HG02885 (cell line): ENCODE results near the gene GJB4.
"Not testable (repeated sequence)": the region's sequence is repeated elsewhere in the genome, so short reads cannot be mapped to it uniquely, and the experiment has no call there.

ENCODE experiments used
- ATAC-seq: cut with Tn5 transposase; IDR thresholded peaks from one replicate; pipeline ENCODE4 v1.9.1; 2021; ENCODE audit warnings: mild to moderate bottlenecking; ENCODE audit not compliant: unreplicated experiment, poor library complexity

The GJB4 gene

GRCh38 chr1:34794001-34794789, 34.7 kb downstream of the GJB4 start:
- ATAC-seq = no peak

GRCh38 chr1:34794790-34795180, 35.2 kb downstream of the GJB4 start:
- no peak for ATAC-seq

DNA sequence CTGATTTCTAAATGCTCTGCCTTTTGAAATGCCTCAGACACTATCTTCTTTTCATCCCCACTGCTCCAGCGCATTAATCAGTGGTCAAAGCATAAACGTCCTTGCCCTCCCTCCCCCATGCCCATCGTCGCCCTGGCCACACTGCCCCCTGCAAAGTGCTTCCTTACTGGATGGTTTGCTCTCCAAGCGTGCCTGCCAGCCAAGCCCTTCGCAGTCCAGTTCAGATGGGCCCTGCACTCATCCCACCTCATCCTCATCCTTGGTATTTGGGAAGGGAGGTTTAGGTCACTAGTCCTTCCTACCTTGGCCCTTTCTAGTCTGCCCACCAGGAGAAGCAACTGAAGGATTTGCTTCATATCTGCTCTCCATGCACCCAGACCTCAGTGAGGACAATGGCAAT, 36.4 kb downstream of the GJB4 start:
- no peak for ATAC-seq

DNA sequence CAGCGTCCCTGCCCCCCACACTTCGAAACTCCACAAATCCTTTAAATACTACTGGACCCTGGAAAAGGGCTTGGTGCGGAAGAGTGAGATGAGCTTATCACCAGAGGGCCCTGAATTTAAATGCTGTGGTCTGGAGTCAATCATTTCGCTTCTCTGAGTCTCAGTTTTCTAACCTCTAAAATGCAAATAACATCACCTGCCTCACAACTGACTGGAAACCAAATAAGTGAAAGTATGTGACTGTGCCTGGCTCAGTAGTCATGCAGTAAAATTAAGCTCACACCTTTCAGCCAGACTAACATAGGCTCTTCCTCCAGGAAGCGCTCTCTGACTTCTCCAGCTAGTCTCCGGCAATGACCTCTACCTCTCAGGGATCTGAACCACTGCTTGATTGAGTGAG, 37.5 kb downstream of the GJB4 start:
- ATAC-seq = peak; percentile 63

- no peak for ATAC-seq
Observed at GRCh38 chr1:34800214-34800613, 40.7 kb downstream of the GJB4 start.

- ATAC-seq = no peak
Observed at GRCh38 chr1:34803770-34804169, 44.2 kb downstream of the GJB4 start.

DNA sequence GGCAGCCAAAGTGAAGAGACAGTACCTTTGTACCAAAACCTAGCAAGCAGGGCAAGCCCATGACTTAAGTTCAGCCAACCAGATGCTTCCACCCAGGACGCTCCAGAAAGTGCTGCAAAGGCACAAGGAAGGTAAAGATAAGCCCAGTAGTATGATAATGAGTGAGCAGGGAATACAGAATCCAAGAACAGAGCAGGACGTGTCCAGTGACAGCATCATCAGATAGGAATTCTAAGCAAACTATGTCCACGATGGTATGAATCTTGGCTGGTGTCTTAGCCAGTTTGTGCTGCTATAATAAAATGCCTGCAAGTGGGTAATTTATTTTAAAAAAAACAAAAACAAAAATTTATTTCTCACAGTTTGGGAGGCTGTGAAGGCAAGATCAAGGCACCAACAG, 46.9 kb downstream of the GJB4 start:
- ATAC-seq = no peak

DNA sequence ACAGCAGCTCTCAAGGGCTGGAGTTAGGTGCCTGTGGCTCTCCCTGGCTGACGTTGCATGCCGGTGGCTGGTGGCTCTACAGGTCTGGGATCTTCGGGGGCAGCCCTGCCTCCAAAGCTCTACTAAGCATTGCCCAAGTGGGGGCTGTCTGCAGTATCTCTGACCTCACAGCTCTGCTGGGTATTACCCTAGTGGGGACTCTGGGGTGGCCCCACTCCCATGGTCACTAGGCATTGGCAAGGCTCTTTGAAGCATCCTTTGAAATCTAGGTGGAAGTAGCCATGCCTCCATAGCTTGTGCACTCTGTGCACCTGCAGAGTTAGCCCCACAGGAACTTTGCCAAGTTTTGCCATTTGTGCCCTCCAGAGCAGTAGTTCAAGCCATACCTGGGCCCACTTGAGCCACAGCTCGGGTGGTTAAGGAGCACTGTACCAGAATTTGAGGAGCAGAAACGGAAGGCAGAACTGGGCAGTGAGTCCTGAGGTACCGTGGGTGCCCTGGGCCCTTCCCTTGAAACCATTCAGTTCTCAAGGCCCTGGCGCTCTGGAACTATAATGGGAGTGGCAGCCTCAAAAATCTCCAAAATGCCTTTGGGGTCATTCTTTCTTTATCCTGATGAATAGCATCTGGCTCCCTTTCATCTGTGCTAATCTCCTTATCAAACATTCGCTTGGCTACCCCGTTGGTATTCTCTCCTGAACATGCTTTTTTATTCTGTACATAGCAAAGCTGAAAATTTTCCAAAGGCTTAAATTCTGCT, 48.7 kb downstream of the GJB4 start:
- no peak for ATAC-seq

DNA sequence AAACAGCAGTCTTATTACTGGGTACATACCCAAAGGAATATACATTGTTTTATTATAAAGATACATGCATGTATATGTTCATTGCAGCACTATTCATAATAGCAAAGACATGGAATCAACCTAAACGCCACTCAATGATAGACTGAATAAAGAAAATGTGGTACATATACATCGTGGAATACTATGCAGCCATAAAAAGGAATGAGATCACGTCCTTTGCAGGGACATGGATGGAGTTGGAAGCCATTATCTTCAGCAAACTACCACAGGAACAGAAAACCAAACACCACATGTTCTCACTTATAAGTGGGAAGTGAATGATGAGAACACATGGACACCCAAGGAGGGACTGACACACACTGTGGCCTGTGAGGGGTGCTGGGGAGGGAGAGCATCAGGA, 51.2 kb downstream of the GJB4 start:
- not testable (repeated sequence) for ATAC-seq
